ENCODE results near the gene SDC1.

The SDC1 gene

GRCh38 chr2:20207051-20207450 lies 17.9 kb downstream of the SDC1 start:
- Histone ChIP-seq H3K4me1 (ENCODE audit: control insufficient read depth, insufficient read depth, low read length) (no peaks in the 10 kb centered on the region), H3K36me3 (ENCODE audit: control insufficient read depth, insufficient read depth, low read length) (peaks cover 2% of the 10 kb centered on the region), H3K9ac (ENCODE audit: low read length) (no peak overlapping the region), H3K27ac (ENCODE audit: low read depth, low read length) (no peak overlapping the region), H3K27me3 (ENCODE audit: control insufficient read depth, insufficient read depth, low read length) (no peaks in the 10 kb centered on the region), H3K4me3 (ENCODE audit: low read length) (no peak overlapping the region)

DNA sequence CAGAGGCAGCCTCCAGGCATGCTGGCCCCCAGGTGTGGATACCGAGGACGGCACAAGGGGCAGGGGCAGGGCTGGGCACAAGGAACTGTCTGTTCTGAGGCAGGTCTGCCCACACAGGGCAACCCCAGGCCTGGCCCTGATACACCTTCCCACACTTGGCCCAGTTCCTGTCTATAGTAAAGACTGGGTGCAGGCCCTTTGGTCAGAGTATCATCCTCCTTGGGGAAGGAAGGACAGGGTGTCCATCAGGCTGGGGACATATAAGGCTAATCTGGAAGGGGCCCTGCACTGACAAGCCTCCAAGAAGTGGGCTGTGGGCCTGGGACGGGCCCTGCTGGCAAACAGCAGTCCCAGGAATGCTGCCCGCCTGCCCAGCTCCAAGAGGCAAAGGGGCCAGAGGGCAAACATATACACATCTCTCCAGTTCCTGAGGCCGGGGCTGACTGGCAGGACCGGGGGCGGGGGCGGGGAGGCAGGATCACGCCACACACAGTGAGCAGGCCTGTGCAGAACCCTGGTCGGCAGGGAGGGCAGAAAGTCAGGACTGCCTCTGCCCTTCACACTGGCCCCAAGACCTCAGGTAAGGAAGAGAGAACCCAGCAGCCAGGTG lies 18.9 kb downstream of the SDC1 start:
- Histone ChIP-seq H3K4me3 (ENCODE audit: low read length) (no peak overlapping the region), H3K36me3 (ENCODE audit: control insufficient read depth, insufficient read depth, low read length) (peaks cover 2% of the 10 kb centered on the region), H3K27ac (ENCODE audit: low read depth, low read length) (no peak overlapping the region), H3K27me3 (ENCODE audit: control insufficient read depth, insufficient read depth, low read length) (no peaks in the 10 kb centered on the region), H3K9ac (ENCODE audit: low read length) (no peak overlapping the region), H3K4me1 (ENCODE audit: control insufficient read depth, insufficient read depth, low read length) (no peaks in the 10 kb centered on the region)

- Histone ChIP-seq H3K36me3 (ENCODE audit: control insufficient read depth, insufficient read depth, low read length) (peaks cover 2% of the 10 kb centered on the region), H3K4me1 (ENCODE audit: control insufficient read depth, insufficient read depth, low read length) (no peaks in the 10 kb centered on the region), H3K9ac (ENCODE audit: low read length) (no peak overlapping the region), H3K27me3 (ENCODE audit: control insufficient read depth, insufficient read depth, low read length) (no peaks in the 10 kb centered on the region), H3K27ac (ENCODE audit: low read depth, low read length) (no peak overlapping the region), H3K4me3 (ENCODE audit: low read length) (no peak overlapping the region)
Observed at GRCh38 chr2:20205069-20205468, 19.9 kb downstream of the SDC1 start.

GRCh38 chr2:20203521-20204225 lies 21.3 kb downstream of the SDC1 start:
- H3K36me3 ChIP-seq (ENCODE audit: control insufficient read depth, insufficient read depth, low read length): peaks cover 2% of the 10 kb centered on the region
- no peak overlapping the region for H3K9ac ChIP-seq (ENCODE audit: low read length)
- H3K27ac ChIP-seq (ENCODE audit: low read depth, low read length): no peak overlapping the region
- H3K27me3 ChIP-seq (ENCODE audit: control insufficient read depth, insufficient read depth, low read length): no peaks in the 10 kb centered on the region
- no peaks in the 10 kb centered on the region for H3K4me1 ChIP-seq (ENCODE audit: control insufficient read depth, insufficient read depth, low read length)
- no peak overlapping the region for H3K4me3 ChIP-seq (ENCODE audit: low read length)

- H3K4me1 ChIP-seq (ENCODE audit: control insufficient read depth, insufficient read depth, low read length): no peaks in the 10 kb centered on the region
Observed at GRCh38 chr2:20203072-20203471, 21.9 kb downstream of the SDC1 start.

GRCh38 chr2:20201671-20202070 lies 23.3 kb downstream of the SDC1 start:
- Histone ChIP-seq H3K36me3 (ENCODE audit: control insufficient read depth, insufficient read depth, low read length) (peaks cover 2% of the 10 kb centered on the region), H3K27ac (ENCODE audit: low read depth, low read length) (no peak overlapping the region)

More at GRCh38 chr2:20203072-20203471, 21.9 kb downstream of the SDC1 start:
- Histone ChIP-seq H3K9ac (ENCODE audit: low read length) (no peak overlapping the region), H3K36me3 (ENCODE audit: control insufficient read depth, insufficient read depth, low read length) (peaks cover 2% of the 10 kb centered on the region), H3K27me3 (ENCODE audit: control insufficient read depth, insufficient read depth, low read length) (no peaks in the 10 kb centered on the region), H3K4me3 (ENCODE audit: low read length) (no peak overlapping the region), H3K27ac (ENCODE audit: low read depth, low read length) (no peak overlapping the region)

GRCh38 chr2:20200697-20201555 lies 24.0 kb downstream of the SDC1 start:
- no peak overlapping the region for H3K27ac ChIP-seq (ENCODE audit: low read depth, low read length)
- H3K4me3 ChIP-seq (ENCODE audit: low read length): no peak overlapping the region
- H3K4me1 ChIP-seq (ENCODE audit: control insufficient read depth, insufficient read depth, low read length): no peaks in the 10 kb centered on the region
- H3K27me3 ChIP-seq (ENCODE audit: control insufficient read depth, insufficient read depth, low read length): no peaks in the 10 kb centered on the region
- no peak overlapping the region for H3K9ac ChIP-seq (ENCODE audit: low read length)
- H3K36me3 ChIP-seq (ENCODE audit: control insufficient read depth, insufficient read depth, low read length): peaks cover 2% of the 10 kb centered on the region

More at GRCh38 chr2:20201671-20202070, 23.3 kb downstream of the SDC1 start:
- Histone ChIP-seq H3K4me1 (ENCODE audit: control insufficient read depth, insufficient read depth, low read length) (no peaks in the 10 kb centered on the region), H3K4me3 (ENCODE audit: low read length) (no peak overlapping the region), H3K27me3 (ENCODE audit: control insufficient read depth, insufficient read depth, low read length) (no peaks in the 10 kb centered on the region), H3K9ac (ENCODE audit: low read length) (no peak overlapping the region)

GRCh38 chr2:20199633-20200270 lies 25.2 kb downstream of the SDC1 start:
- no peaks in the 10 kb centered on the region for H3K27me3 ChIP-seq (ENCODE audit: control insufficient read depth, insufficient read depth, low read length)
- H3K4me3 ChIP-seq (ENCODE audit: low read length): no peak overlapping the region
- H3K27ac ChIP-seq (ENCODE audit: low read depth, low read length): no peak overlapping the region
- no peak overlapping the region for H3K9ac ChIP-seq (ENCODE audit: low read length)
- H3K36me3 ChIP-seq (ENCODE audit: control insufficient read depth, insufficient read depth, low read length): peaks cover 2% of the 10 kb centered on the region
- H3K4me1 ChIP-seq (ENCODE audit: control insufficient read depth, insufficient read depth, low read length): no peaks in the 10 kb centered on the region

DNA sequence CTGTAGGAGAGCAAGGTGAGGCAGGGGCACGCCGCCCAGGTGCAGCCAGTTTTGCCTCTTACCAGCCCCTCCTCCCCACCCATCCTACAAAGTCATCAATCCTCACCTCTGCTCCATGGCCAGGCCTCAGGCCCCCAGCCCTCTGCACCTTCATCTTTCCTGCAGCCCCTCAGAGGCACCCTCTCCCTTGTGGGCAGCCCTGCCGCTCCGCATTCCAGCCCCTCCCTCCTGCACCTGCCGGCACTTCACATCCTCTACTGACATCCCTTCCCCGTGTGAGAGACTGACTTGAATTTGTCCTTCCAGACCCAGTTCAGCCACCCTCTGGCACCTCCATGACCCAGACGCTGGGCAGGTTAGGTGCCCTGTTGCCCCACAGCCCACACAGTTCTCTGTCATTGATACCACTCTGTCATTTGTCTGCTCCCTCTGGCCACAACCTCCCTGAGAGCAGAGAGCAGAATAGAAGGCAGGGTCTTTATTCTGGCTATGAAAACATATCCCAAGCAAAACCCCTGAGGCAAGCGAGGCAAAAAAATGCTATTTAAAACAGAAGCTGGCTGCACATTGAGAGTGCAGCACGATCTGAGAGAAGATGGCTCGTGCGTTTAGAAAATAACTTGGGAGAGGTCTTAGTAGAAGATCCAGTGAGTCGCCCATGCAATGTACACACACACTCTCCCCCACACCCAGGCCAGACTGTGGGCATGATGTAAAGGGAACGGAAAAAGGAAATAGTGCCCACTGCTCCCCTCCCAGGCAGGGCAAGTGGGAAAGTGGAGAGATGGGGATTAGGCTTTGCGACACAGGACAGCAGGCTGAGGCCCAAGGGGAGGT lies 25.9 kb downstream of the SDC1 start:
- peaks cover 2% of the 10 kb centered on the region for H3K36me3 ChIP-seq (ENCODE audit: control insufficient read depth, insufficient read depth, low read length)
- H3K27me3 ChIP-seq (ENCODE audit: control insufficient read depth, insufficient read depth, low read length): no peaks in the 10 kb centered on the region
- H3K4me3 ChIP-seq (ENCODE audit: low read length): no peak overlapping the region
- no peak overlapping the region for H3K27ac ChIP-seq (ENCODE audit: low read depth, low read length)
- no peaks in the 10 kb centered on the region for H3K4me1 ChIP-seq (ENCODE audit: control insufficient read depth, insufficient read depth, low read length)
- H3K9ac ChIP-seq (ENCODE audit: low read length): no peak overlapping the region

DNA sequence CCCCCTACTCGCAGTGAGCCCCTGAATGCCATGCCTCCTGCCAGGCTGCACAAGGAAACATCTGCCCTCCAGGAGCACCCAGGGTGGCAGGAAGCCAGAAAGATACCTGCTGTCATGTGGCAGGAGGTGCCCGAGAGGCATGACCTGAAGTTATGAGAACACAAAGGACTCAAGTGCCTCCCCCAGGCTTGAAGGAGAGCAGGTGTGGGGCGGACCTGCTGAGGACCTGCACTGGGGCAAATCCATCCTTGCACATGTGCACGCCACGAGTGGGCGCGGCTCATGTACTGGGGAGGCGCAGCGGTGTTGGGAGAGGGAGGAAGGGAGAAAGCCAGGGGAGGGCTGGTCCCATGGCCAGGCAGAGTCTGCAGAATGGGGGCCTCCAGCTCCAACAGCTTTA lies 26.9 kb downstream of the SDC1 start:
- Histone ChIP-seq H3K4me1 (ENCODE audit: control insufficient read depth, insufficient read depth, low read length) (no peaks in the 10 kb centered on the region), H3K4me3 (ENCODE audit: low read length) (no peak overlapping the region), H3K9ac (ENCODE audit: low read length) (no peak overlapping the region), H3K27me3 (ENCODE audit: control insufficient read depth, insufficient read depth, low read length) (no peaks in the 10 kb centered on the region), H3K27ac (ENCODE audit: low read depth, low read length) (no peak overlapping the region), H3K36me3 (ENCODE audit: control insufficient read depth, insufficient read depth, low read length) (no peaks in the 10 kb centered on the region)

DNA sequence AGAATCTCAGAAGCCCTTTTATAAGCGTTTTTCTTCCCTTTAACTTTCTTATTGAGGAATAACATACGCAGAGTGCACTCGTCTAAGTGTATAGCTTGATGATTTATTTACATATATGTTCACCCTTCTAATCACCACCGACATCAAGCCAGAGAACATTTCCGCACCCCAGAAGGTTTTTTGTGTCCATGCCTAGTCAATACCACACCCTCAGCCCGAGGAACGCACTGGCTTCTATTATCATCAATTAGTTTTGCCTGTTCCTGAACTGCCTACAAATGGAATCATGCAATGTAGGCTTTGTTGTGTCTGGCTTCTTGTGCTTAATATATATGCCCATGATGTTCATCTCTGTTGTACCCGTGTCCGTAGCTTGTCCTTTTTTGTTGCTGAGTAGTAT lies 27.7 kb downstream of the SDC1 start:
- Histone ChIP-seq H3K4me3 (ENCODE audit: low read length) (no peak overlapping the region), H3K4me1 (ENCODE audit: control insufficient read depth, insufficient read depth, low read length) (no peaks in the 10 kb centered on the region), H3K36me3 (ENCODE audit: control insufficient read depth, insufficient read depth, low read length) (no peaks in the 10 kb centered on the region), H3K27me3 (ENCODE audit: control insufficient read depth, insufficient read depth, low read length) (no peaks in the 10 kb centered on the region), H3K27ac (ENCODE audit: low read depth, low read length) (no peak overlapping the region), H3K9ac (ENCODE audit: low read length) (no peak overlapping the region)
